Measurements from ENCODE around the gene PARD3.

GRCh38 chr10:34748357-34748756 is 66.7 kb downstream of the PARD3 start:
- TF ChIP-seq, protein P1, sequence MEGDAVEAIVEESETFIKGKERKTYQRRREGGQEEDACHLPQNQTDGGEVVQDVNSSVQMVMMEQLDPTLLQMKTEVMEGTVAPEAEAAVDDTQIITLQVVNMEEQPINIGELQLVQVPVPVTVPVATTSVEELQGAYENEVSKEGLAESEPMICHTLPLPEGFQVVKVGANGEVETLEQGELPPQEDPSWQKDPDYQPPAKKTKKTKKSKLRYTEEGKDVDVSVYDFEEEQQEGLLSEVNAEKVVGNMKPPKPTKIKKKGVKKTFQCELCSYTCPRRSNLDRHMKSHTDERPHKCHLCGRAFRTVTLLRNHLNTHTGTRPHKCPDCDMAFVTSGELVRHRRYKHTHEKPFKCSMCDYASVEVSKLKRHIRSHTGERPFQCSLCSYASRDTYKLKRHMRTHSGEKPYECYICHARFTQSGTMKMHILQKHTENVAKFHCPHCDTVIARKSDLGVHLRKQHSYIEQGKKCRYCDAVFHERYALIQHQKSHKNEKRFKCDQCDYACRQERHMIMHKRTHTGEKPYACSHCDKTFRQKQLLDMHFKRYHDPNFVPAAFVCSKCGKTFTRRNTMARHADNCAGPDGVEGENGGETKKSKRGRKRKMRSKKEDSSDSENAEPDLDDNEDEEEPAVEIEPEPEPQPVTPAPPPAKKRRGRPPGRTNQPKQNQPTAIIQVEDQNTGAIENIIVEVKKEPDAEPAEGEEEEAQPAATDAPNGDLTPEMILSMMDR (IDR thresholded peaks at IDR 0.05): no peak
- no peak for TF ChIP-seq POLR2A (IDR thresholded peaks at IDR 0.05)

All from Peyer's patch (tissue), 4 donors.